GM03348 (cell line): ENCODE results near the gene NTRK2.

Experiments
- DNase-seq: peaks from one replicate; pipeline ENCODE4 v3.0.0; 2012; ENCODE audit warnings: low spot score

Gene NTRK2

GRCh38 chr9:85021686-85022085 lies 352.2 kb downstream of the NTRK2 start:
- no peak for DNase-seq

DNA sequence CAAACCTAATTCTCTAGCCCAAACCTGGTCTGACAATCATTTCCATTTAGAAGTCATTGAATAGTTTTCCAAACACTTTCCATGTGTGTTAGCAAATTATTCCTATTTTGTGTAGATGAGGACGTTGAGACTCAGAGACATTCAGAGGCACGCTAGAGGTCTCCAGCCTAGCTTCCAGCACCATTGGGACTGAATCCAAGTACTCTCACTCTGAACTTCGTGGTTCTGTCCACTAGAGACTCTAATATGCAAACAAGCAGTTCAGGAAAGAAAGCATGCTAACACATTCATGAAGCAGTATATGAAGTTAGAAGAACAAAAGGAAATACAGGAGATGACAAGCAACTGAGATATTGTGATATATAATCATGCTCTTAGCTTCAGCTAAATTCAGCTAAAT lies 354.8 kb downstream of the NTRK2 start:
- DNase-seq, result no peak

DNA sequence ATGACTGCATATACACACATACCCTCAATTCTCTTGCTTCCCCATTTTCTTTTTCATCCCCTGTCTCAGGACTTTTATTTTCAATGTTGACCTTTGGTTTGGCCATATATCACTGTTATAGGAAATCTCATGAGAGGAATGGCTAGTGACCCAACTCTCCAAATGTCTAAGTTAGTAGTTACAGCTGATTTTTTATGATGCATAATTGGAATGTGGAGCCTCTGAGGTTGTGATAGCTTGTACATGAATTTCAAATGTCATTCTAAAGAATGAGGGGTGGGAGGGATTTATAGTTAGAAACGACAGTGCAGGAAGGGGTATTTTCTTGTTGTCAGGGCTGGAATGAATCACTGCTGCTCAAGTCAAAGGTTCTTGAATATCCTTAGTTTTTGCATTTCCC lies 356.1 kb downstream of the NTRK2 start:
- no peak for DNase-seq

DNA sequence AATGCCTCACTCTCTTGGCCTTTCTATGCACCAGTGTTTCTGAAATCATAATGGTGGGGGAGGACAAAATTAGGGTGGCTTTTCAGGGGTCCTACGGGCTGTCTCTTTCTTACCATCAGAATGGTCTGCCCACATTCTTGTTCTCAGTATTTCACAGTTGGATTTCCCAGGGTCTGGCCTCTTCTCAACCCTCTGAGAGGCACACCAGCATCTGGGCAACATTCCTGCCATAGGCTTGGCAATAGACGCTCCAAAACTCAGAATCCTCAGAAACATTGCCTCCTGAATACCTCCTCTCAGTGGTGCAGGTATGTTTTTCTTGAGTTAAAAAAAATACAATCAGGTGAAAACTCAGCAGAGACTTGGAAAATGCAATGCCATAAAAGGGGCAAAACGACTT lies 358.3 kb downstream of the NTRK2 start:
- no peak for DNase-seq

GRCh38 chr9:85030316-85030715 lies 360.8 kb downstream of the NTRK2 start:
- DNase-seq, result no peak

GRCh38 chr9:85036496-85036895 lies 367.0 kb downstream of the NTRK2 start:
- DNase-seq, result no peak

DNA sequence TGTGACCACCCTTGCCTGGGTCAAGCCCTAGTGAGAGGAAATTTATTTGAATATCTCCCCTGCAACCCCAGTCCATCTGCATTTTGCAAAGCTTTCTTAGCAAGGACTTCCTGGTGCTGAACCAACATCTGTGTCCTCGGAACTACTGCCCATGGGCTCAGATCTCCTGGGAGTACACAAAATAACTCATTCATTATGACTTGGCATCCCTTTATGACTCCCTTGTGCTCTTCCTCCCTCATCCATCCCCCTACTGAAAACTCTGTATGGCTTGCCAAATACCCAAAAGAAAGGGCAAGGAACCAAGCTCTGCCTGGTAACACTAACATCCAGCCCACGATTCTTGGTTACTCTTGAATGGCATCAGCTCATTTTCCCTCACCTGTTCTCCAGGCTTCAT lies 368.5 kb downstream of the NTRK2 start:
- no peak for DNase-seq

DNA sequence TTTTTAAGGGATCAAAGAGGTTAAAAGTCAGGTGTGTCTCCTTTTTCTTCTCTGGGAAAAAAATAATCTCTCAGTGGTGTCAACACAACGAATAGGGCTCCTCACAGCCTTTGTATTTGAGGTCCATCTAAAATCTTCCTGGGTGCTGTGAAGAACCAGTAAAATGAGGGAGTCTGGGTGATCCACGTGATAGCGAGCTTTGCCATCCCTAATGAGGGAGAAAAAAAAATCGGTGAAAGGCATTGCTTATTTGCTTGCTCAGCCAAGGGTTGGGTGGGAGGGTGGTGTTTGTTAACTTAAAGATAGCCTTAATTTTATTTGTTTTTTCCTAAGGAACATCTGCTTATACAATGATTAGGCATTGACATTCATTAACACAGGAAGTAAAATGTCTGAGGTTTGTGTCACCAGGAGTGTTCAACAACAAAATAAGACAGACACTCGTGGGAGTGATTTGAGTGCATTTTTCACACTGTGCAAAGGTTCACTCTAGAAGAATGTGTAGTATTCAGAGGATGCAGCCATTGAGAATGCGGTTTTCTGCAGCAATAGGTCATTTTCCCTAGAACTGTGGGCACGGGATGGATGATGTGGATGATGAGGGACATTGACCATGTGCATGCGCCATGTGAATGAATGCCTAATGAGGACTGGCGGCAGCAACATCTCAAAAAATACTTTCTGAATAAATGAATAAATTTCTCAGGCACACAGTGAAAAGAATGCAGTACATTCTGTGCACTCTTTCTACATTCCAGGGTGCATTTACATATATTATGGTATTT lies 369.5 kb downstream of the NTRK2 start:
- DNase-seq, result no peak

GRCh38 chr9:85040146-85040545 lies 370.6 kb downstream of the NTRK2 start:
- DNase-seq, result no peak

GRCh38 chr9:85040821-85041465 lies 371.4 kb downstream of the NTRK2 start:
- no peak for DNase-seq

- DNase-seq, result no peak
Observed at GRCh38 chr9:85041466-85042137, 372.1 kb downstream of the NTRK2 start.

- no peak for DNase-seq
Observed at GRCh38 chr9:85042981-85043647, 373.6 kb downstream of the NTRK2 start.

DNA sequence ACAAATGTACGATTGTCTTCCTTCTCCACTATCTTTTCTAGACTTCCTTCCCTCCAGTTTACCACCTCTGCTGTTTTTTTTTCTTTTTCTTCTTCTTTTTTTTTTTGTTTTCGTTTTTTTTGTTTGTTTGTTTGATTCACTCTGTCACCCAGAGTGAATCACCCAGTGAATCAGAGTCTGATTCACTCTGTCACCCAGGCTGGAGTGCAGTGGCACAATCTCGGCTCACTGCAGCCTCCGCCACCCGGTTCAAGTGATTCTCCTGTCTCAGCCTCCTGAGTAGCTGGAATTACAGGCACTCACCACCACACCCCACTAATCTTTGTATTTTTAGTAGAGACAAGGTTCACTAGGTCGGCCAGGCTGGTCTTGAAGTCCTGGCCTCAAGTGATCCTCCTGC lies 375.7 kb downstream of the NTRK2 start:
- DNase-seq, result no peak

GRCh38 chr9:85046475-85046874 lies 376.9 kb downstream of the NTRK2 start:
- DNase-seq, result no peak

DNA sequence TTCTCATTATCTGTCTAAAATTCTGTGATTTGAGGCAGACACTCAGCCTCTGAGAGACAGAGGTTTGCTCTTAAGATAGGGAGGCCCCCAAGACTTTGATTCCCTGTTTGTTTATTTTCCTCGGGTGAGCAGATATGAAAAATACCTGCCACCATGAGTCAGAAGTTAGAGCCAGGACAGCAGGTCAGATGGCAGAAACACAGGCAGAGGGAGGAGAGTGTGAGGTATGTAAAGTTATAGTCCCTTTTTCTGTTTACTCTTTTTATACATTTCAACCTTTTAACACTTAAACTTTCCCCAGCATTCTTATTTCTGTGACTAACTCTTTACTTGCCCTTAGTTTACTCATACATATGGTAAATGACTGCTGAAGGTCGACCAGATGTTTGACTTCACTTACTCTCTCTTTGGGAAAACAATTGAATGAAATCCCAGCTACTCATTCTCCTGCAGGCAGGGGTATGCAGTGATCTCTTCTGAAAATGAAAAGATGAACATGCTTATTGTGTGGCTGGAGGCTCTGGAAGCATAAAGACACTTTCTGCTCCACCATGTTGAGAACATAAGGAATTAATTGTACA lies 383.8 kb downstream of the NTRK2 start:
- DNase-seq, result no peak

GRCh38 chr9:85054017-85054416 lies 384.5 kb downstream of the NTRK2 start:
- no peak for DNase-seq

DNA sequence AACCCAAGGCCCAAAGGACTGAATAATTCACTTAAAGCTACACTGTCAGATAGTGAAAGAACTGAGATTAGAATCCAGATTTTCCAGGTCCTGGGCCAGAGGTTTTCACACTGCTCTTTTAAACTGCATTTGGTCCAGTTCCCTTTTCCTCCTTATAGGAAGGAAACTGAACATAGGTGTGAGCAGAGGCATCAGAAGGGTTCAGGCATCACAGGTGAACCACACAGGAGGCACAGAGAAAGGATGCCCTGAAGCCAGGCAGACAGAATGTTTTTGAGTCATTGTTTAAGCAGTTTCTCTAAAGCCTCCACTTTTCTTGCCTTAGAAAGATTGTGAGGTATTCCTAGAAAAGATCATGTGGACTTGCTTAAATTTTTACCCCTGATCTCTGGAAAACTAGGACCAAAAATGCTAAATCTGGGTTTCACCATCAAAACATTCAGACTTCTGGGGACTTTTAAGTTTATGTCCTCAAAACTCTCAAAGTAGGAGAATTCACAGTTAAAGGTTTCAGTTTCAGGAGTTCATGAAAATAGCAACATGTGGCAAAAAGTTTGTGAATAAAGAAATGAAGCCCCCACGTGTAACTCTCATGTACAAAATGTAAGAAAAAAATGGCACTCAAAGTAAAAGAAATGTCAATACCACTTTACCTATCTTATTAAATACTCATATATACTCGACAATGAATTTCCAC lies 386.1 kb downstream of the NTRK2 start:
- no peak for DNase-seq

- no peak for DNase-seq
Observed at GRCh38 chr9:85056203-85056572, 386.7 kb downstream of the NTRK2 start.

DNA sequence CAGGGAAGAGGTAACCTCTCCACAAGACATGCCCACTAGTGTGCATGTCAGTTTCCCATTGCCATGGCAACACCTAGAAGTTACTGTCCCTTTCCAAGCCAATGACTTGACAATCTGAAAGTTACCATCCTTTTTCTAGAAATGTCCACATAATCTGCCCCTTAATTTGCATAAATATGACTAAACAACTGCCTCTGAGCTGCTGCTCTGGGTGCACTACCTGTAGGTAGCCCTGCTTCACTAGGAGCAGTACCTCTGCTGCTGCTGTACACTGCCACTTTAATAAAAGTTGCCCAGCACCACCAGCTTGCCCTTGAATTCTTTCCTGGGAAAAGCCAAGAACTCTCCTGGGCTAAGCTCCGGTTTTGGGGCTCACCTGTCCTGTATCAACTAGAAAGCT lies 392.4 kb downstream of the NTRK2 start:
- no peak for DNase-seq

- DNase-seq, result no peak
Observed at GRCh38 chr9:85062385-85063022, 393.0 kb downstream of the NTRK2 start.

DNA sequence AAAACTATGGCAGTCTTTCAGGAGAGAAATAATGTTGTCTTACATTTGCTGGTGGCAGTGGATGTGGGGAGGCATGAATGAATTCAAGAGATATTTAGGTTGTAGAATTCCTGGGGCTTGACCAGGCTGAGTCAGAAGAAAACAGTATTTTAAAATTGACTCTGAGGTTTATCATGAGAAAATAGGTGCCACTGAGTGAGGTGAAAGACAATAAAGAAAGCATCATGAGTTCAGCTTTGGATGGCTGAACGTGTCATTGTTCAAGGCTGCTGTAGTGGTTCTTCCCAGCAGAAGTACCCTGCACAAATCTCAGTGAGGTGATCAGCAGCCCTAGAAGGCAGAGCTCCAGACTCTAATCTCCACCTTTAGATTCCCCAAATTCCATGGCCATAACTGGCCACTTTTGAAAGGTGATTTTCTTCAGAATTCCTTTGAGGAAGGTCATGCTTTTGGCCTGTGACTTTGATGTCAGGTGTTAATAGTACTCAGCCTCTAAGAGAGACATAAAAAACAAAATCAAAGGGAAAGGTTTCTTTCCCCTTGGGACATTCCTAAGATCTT lies 395.4 kb downstream of the NTRK2 start:
- no peak for DNase-seq
